Measurements from ENCODE around the gene EXOSC5. TPM values are rescaled to one million over a fixed set of nuclear protein-coding genes. Genes with fewer than 3 reads are reported as not detected.

The EXOSC5 gene
- total RNA-seq, 2 experiments from 2014 or later: 40.0 to 55.8 TPM

- intact Hi-C loops (cut with micrococcal nuclease; ENCODE audit: unreplicated experiment): no loop called here
- H3K27ac ChIP-seq (ENCODE audit: low read depth, low read length, poor library complexity, severe bottlenecking): no peak overlapping the region
- no peak for TF ChIP-seq CTCF (conservative IDR thresholded peaks at IDR 0.05; ENCODE audit: low read length)
- no peak for TF ChIP-seq EZH2phosphoT487 (IDR thresholded peaks at IDR 0.05; ENCODE audit: borderline replicate concordance, low read depth, low read length)
- no TSS peak for BruUV-seq (replicated peaks)
- CTCF ChIA-PET (ENCODE audit: unreplicated experiment): no interaction called here
- no peak for DNase-seq (ENCODE audit: low spot score)
- H3K4me3 ChIP-seq (ENCODE audit: low read depth, low read length, poor library complexity, severe bottlenecking): no peak overlapping the region
- peaks cover 23% of the 10 kb centered on the region for H3K36me3 ChIP-seq (ENCODE audit: insufficient read depth, low read length)
- no peak overlapping the region for H3K4me2 ChIP-seq (ENCODE audit: low read length)
- POLR2A ChIA-PET: no interaction called here
- H3K4me1 ChIP-seq (ENCODE audit: insufficient read depth, low read length, poor library complexity, severe bottlenecking): no peaks in the 10 kb centered on the region
- no peaks in the 10 kb centered on the region for H3K9me2 ChIP-seq (ENCODE audit: insufficient read depth, low read length)
- H3K9me3 ChIP-seq (ENCODE audit: low read length): no peaks in the 10 kb centered on the region
- no peaks in the 10 kb centered on the region for H4K20me1 ChIP-seq (ENCODE audit: insufficient read depth, low read length)
- H3K79me2 ChIP-seq (ENCODE audit: insufficient read depth, low read depth, low read length): no peaks in the 10 kb centered on the region
- no peak overlapping the region for H2AFZ ChIP-seq (ENCODE audit: low read length)
Measured at GRCh38 chr19:41416194-41416674, 19.1 kb upstream of the EXOSC5 start.

- Histone ChIP-seq H3K4me1 (ENCODE audit: insufficient read depth, low read length, poor library complexity, severe bottlenecking) (no peaks in the 10 kb centered on the region), H3K4me2 (ENCODE audit: low read length) (no peak overlapping the region), H3K79me2 (ENCODE audit: insufficient read depth, low read depth, low read length) (no peaks in the 10 kb centered on the region), H2AFZ (ENCODE audit: low read length) (no peak overlapping the region), H3K9me3 (ENCODE audit: low read length) (no peaks in the 10 kb centered on the region), H4K20me1 (ENCODE audit: insufficient read depth, low read length) (no peaks in the 10 kb centered on the region), H3K4me3 (ENCODE audit: low read depth, low read length, poor library complexity, severe bottlenecking) (no peak overlapping the region), H3K9me2 (ENCODE audit: insufficient read depth, low read length) (no peaks in the 10 kb centered on the region), H3K36me3 (ENCODE audit: insufficient read depth, low read length) (peaks cover 20% of the 10 kb centered on the region), H3K27ac (ENCODE audit: low read depth, low read length, poor library complexity, severe bottlenecking) (no peak overlapping the region)
- CTCF ChIA-PET (ENCODE audit: unreplicated experiment): no interaction called here
- intact Hi-C loops (cut with micrococcal nuclease; ENCODE audit: unreplicated experiment): no loop called here
- DNase-seq (ENCODE audit: low spot score): no peak
- BruUV-seq (replicated peaks): no TSS peak
- POLR2A ChIA-PET: no interaction called here
- no peak for TF ChIP-seq EZH2phosphoT487 (IDR thresholded peaks at IDR 0.05; ENCODE audit: borderline replicate concordance, low read depth, low read length)
- no peak for TF ChIP-seq CTCF (conservative IDR thresholded peaks at IDR 0.05; ENCODE audit: low read length)
Measured at GRCh38 chr19:41415154-41415571, 18.0 kb upstream of the EXOSC5 start.

GRCh38 chr19:41414461-41414860 lies 17.3 kb upstream of the EXOSC5 start:
- Histone ChIP-seq H3K4me2 (ENCODE audit: low read length) (no peak overlapping the region), H4K20me1 (ENCODE audit: insufficient read depth, low read length) (no peaks in the 10 kb centered on the region), H3K4me3 (ENCODE audit: low read depth, low read length, poor library complexity, severe bottlenecking) (no peak overlapping the region), H3K27ac (ENCODE audit: low read depth, low read length, poor library complexity, severe bottlenecking) (no peak overlapping the region), H3K79me2 (ENCODE audit: insufficient read depth, low read depth, low read length) (no peaks in the 10 kb centered on the region), H3K9me3 (ENCODE audit: low read length) (no peaks in the 10 kb centered on the region), H3K4me1 (ENCODE audit: insufficient read depth, low read length, poor library complexity, severe bottlenecking) (peaks cover 7% of the 10 kb centered on the region), H3K36me3 (ENCODE audit: insufficient read depth, low read length) (peaks cover 14% of the 10 kb centered on the region), H2AFZ (ENCODE audit: low read length) (no peak overlapping the region), H3K9me2 (ENCODE audit: insufficient read depth, low read length) (no peaks in the 10 kb centered on the region)
- ChIA-PET POLR2A (no interaction called here), CTCF (ENCODE audit: unreplicated experiment) (no interaction called here)
- no peak for DNase-seq (ENCODE audit: low spot score)
- no TSS peak for BruUV-seq (replicated peaks)
- TF ChIP-seq EZH2phosphoT487 (IDR thresholded peaks at IDR 0.05; ENCODE audit: borderline replicate concordance, low read depth, low read length): no peak
- no peak for TF ChIP-seq CTCF (conservative IDR thresholded peaks at IDR 0.05; ENCODE audit: low read length)
- intact Hi-C loops (cut with micrococcal nuclease; ENCODE audit: unreplicated experiment): no loop called here
